ENCODE data around the gene P2RX7.
"Not testable (repeated sequence)": the region's sequence is repeated elsewhere in the genome, so short reads cannot be mapped to it uniquely, and the experiment has no call there.

The P2RX7 gene

DNA sequence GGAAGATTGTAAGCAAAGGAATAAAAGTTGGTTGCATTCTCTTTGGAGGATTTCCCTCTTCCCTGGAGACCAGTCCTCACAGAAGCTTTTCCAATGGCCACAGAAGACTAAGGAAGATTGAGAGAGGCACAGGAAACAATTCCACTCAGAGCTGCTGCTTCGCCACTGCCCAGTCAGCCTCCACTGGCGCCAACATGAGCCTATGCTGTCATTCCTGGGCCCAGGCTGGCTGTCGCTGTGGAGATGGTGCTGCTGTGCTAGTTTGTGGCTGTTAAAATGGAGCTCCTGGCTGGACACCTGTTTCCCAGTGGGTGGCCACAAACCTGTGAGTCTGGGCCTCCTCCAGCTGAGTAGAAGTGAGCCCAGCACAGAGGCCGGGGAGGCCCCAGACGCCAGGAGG, 6.6 kb downstream of the P2RX7 start:
- no peak for DNase-seq

DNA sequence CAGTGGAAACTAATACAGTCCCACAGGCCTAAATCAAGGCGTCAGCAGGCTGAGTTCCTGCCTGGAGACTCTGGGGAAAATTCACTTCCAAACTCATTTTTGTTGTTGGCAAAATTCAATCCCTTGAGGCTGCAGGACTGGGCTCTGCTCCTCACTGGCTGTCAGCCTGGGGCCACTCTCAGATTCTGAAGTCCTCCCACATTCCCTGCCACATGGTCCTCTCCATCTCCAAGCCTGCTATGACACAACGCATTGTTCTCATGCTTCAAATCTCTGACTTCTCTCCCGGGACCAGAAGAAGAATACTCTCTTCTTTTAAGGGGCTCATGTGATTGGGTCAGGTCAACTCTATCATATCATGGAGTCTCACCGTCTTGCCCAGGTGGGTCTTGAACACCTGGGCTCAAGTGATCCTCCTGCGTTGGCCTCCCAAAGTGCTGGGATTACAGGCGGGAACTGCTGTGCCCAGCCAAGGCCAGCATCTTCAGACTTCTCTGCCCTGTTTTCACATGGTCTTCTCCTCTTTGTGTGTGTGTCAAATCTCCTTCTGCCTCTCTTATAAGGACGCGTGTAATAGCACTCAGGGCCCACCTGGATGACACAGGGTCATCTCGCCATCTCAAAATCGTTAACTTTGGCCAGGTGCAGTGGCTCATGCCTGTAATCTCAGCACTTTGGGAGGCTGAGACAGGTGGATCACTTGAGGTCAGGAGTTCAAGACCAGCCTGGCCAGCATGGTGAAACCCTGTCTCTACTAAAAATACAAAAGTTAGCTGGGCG, 9.7 kb downstream of the P2RX7 start:
- DNase-seq, result no peak

DNA sequence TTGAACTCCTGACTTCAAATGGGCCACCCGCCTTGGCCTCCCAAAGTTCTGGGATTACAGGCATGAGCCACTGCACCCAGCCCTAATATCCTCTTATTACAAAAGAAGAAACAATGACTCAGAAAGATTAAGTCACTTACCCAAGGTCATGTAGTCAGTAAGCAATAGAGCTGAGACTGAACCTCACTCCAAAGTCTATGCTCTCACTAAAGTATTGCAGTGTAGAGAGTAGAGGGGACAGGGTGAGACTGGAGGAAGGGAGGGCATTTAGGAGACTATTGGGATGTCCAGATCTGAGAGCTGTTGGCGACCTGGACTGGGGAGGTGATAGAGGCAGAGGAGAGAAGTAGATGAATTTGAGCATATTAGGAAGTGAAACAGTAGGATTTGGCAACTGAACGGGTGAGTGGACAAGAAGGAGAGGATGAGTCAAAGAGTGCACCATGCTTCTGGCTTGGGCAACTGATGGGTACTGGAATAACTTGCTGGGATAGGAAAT, 11.8 kb downstream of the P2RX7 start:
- no peak for DNase-seq

DNA sequence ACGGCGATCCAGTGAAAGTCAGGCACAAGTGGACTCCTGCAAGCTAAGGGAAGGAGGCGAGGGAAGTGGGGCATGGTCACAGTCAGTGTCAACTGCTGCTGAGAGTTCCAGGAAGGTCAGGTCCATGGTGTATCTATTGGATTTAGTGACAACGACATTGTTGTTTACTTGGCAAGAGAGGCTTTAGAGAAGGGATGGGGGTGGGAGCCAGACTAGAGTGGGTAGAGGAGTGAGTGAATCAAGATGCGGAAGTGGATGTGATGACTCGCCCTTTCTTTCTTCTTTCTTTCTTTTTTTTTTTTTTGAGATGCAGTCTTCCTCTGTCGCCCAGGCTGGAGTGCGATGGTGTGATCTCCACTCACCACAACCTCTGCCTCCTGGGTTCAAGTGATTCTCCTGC, 12.5 kb downstream of the P2RX7 start:
- DNase-seq, result no peak

DNA sequence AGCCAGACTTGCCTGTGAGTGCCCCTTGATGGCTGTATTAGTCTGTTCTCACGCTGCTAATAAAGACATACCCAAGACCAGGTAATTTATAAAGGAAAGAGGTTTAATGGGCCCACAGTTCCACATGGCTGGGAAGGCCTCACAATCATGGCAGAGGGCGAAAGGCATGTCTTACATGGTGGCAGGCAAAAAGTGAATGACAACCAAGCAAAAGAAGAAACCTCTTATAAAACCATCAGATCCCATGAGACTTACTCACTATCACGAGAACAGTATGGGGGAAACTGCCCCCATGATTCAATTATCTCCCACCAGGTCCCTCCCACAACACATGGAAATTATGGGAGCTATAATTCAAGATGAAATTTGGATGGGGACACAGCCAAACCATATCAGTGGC, 16.6 kb downstream of the P2RX7 start:
- DNase-seq, result not testable (repeated sequence)

DNA sequence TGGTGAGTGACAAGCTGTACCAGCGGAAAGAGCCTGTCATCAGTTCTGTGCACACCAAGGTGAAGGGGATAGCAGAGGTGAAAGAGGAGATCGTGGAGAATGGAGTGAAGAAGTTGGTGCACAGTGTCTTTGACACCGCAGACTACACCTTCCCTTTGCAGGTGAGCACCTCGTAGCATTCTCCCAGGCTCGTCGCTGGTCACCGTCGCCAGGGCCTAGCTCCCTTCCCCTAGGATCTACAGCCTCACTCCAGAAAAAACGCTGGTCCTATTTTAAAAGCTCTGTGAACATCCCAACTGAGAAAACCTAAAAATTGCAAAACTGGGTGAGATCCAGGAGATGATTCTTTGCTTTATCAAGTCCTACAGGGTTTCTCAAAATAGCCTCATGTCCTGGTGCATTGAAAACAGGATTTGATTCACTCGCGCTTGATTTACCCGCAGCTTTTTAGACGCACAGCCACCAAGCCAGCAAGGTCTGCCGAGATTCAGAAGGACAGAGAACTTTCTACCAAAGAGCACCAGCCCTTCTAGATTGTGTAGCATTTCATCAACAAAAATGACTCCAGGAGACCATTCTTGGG, 22.2 kb downstream of the P2RX7 start:
- no peak for DNase-seq

DNA sequence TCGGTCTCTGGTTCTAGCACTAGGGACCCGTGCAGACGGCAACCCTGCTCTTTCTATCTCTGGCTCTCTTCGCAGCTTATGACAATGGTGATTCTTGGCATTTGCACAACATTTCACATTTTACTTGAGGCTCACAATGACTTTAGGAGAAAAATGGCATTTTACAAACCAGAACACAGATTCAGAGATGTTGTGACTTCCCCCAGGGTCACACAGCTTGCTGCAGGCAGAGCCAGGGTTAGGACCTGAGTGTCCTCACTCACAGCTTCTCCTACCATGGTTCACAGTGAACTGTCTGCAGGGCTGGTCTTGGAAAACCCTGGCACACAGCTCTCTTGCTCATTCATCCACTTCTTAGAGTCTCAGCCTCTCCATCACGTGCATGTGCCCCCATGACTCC, 23.7 kb downstream of the P2RX7 start:
- no peak for DNase-seq

DNA sequence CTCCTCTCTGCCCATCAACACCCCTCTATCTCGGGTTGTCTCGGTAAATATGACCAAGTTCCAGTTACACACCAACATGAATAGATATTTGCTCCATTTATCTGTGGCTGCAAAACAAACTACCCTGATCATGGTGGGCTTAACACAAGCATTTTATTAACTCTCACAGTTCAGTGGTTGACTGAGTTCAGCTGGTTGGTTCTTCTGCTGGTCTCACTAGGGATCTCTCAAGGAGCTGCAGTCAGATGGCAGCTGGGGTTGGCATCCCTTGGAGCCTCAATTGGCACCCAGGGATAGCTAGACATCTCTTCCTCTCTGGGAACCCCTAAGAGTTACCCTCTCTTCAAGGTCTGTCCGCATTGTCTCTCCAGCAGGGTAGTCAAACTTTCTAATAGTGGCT, 25.4 kb downstream of the P2RX7 start:
- no peak for DNase-seq

DNA sequence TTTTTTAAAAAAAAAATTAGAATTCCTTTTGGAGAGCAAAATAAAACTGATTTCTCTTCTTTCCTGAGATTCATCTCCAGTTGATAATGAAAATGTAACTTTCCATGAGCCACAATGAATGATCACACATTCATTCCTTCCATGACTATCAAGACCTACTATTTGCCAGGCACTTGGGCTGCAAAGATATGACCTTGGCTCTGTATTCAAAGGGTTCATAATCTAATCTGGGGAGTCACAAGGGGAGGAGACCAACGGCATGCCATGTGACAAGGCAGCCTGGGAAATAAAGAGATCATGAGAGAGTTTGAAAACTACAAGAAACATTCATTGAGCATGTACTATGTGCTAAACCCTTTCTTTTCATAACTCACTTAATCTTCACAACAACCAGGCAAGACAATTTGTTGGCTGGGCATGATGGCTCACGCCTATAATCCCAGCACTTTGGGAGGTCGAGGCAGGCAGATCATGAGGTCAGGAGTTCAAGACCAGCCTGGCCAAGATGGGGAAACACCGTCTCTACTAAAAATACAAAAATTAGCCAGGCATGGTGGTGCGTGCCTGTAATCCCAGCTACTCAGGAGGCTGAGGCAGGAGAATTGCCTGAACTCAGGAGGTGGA, 26.2 kb downstream of the P2RX7 start:
- DNase-seq, result not testable (repeated sequence)

DNA sequence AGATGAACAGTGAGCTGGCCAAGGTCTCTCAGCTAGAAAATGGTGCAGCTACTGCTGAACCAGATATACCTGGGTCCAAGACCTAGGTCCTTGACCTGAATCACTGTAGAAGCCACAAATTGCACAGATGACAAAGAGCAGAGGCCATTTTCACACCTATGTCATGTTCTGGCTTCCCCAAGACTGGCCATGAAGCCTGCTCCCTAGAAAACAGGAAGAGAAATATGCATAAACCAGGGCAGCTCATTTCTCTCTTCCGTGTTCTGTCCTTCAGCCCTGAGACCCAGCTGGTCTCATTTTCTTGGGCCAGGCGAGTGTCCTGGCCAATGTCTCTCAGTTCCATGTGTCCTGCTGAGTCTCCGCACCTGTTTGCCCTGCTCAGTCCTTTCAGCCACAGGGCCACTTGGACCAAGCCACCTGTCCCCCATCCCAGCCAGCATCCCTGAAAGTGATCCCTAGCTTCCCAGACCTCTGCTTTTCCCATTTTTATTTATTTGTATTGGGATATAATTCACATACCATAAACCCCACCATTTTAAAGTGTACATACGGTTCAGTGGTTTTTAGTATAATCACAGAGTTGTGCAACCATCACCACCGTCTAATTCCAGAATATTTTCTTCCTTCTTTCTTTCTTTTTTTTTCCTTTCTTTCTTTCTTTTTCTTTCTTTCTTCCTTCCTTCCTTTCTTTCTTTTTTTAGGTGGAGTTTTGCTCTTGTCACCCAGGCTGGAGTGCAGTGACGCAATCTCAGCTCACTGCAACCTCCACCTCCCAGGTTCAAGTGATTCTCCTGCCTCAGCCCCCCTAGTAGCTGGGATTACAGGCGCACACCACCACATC, 27.0 kb downstream of the P2RX7 start:
- DNase-seq, result no peak

DNA sequence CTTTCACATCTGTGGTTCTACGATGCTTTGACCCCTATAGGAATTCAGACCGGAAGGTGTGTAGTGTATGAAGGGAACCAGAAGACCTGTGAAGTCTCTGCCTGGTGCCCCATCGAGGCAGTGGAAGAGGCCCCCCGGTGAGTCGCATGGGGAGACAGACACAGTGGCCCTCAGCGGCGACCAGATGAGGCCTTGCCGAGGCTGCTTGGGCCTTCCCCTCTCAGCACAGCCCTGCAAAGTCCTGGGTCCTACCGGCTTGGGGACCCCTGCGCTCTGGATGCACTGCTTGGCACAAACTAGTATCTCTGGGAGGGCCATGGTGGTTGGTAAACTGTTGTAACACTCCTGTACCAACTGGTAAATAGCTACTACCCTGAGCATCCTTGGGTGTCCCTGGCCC, 29.7 kb downstream of the P2RX7 start:
- no peak for DNase-seq

DNA sequence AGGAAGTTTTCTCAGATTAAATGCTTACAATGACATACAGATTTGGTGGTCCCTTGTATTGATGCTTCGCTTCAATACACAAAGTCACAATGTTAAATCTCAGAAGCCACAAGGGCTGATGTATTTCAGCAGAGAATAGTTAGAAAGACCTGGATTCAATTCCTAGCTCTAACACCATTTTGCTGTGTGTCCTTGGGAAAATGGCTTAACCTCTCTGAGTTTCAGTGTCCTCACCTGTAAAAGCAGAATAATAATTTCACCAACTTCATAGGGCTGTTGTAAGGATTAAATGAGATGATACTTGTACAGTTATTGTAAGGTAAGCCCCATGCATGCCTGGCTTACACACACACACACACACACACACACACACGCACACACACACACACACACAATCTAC, 30.3 kb downstream of the P2RX7 start:
- DNase-seq, result no peak

DNA sequence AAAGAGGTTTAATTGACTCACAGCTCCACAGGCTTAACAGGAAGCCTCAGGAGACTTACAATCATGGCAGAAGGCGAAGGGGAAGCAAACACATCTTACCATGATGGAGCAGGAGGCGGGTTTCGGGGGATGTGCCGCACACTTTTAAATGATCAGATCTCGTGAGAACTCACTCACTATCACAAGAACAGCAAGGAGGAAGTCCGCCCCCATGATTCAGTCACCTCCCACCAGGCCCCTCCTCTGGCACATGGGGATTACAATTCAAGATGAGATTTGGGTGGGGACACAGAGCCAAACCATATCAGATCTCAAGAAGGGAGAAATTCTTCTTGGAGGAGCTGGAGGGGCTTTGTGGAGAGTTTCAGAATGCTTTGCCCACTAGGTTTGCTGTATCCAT, 32.2 kb downstream of the P2RX7 start:
- DNase-seq, result not testable (repeated sequence)

DNA sequence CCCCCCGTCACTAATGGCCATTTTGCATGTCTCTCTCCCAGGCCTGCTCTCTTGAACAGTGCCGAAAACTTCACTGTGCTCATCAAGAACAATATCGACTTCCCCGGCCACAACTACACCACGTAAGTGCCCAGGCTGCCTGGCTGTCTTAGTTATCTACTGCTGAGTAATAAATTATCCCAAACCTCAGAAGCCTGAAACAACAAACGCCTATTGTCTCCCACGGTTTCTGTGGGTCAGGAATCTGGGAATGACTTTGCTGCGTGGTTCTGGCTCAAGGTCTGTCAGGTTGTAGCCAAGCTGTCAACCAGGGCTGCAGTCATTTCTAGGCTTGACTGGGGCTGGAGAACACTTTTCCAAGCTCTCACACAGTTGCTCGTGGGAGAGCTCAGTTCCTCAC, 32.6 kb downstream of the P2RX7 start:
- DNase-seq, result no peak

DNA sequence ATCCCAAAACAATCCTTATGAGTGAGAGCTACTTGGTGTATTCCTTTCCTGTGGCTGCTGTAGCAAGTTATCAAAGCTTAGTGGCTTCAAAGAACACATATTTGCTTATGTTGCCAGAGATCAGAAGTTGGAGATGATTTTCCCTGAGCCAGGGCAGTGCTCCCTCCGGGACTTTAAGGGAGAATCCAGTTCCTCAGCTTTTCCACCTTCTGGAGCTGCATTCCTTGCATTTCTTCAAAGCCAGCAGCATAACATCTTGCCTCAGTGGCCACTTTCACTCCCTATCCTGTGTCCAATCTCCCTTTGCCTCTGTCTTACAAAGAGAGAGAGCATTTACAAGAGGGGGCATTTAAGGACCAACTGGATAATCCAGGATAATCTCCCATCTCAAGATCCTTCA, 33.7 kb downstream of the P2RX7 start:
- DNase-seq, result no peak

DNA sequence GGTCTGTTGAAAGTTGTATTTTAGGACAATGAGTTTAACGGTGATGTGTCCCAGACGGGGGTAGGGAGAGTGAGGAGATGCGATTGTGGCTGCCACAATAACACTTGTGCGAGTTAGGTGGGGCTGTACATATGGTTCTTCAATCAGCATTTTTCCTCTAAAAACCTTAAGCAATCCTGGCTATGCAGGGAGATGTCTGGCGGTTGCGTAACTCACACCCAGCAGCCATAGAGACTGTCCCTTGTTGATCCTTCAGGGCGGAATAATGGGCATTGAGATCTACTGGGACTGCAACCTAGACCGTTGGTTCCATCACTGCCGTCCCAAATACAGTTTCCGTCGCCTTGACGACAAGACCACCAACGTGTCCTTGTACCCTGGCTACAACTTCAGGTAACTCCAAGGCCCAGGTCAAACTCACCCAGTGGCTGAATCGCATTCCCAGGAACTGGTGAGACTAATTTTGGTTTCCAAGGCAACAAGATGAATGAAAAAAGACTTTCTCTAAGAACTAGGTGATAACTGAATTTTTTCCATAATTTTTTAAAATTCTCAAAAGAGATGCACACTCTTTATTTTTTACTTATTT, 34.6 kb downstream of the P2RX7 start:
- DNase-seq, result no peak

DNA sequence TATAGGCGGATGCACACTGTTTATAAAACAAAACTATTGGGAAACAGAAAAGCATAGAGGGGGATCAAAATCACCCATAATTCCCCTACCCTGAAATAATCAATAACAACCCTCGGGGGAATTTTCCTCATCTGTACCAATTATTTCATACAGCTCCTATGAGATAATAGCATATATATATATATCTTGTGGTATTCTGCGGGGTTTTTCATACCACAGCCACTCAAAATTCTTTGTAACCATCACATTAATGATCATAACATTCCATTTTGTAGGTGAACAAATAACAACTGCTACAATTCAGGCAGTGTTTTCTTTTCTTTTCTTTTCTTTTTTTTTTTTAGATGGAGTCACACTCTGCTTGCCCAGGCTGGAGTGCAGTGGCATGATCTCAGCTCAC, 35.3 kb downstream of the P2RX7 start:
- DNase-seq, result no peak

DNA sequence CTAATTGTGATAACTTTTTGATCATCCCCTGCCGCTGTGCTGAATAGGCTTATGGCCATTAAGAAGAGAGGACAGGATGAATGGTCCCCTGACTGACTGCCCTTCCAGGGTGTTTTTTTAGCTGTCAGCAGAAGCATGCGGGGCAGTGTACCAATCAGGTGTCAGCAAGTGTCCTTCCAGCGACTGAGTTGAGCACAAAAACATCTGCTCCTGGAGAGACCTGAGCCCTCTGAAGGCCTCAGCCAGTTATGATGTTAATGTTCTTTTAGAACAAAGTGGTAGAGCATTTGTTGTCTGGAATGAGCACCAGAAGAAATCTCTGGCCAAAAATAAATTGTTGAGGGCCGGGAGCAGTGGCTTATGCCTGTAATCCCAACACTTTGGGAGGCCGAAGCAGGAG, 37.5 kb downstream of the P2RX7 start:
- no peak for DNase-seq

DNA sequence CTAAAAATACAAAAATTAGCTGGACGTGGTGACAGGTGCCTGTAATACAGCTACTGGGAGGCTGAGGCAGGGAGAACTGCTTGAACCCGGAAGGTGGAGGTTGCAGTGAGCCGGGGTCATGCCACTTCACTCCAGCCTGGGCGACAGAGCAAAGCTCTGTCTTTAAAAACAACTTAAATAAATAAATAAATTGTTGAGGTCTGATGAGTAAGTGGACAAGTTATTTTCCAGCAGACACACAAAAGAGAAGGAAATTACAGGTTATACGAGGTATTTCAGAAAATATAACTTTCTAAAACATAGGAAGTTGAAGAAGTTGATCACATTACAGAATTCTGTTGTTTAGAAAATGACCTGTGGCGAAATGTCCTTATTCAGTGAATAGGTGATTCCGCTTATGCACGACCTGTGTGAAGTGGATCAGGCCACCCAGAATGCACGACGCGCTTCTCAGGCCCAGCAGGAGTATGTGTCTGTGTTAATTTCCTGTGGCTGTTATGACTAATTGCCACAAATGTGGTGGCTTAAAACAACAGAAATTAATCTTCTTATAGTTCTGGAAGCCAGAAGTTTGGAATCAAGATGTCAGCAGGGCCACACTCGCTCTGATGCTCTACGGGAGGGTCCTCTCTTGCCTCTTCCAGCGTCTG, 38.1 kb downstream of the P2RX7 start:
- DNase-seq, result no peak

DNA sequence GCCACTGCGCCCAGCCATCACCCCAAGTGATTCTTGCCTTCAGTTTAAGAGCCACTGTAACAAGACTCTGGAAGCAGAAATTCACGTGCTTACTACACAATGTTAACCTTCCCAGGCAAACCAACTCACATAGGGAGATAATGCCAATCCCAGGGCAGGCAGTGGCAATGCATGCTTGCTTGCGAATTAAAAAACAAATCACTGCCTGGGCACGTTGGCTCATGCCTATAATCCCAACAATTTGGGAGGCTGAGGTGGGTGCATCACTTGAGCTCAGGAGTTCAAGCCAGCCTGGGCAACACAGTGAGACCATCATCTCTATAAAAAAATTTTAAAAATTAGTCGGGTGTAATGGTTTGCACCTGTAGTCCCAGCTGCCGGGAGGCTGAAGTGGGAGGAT, 39.5 kb downstream of the P2RX7 start:
- no peak for DNase-seq

DNA sequence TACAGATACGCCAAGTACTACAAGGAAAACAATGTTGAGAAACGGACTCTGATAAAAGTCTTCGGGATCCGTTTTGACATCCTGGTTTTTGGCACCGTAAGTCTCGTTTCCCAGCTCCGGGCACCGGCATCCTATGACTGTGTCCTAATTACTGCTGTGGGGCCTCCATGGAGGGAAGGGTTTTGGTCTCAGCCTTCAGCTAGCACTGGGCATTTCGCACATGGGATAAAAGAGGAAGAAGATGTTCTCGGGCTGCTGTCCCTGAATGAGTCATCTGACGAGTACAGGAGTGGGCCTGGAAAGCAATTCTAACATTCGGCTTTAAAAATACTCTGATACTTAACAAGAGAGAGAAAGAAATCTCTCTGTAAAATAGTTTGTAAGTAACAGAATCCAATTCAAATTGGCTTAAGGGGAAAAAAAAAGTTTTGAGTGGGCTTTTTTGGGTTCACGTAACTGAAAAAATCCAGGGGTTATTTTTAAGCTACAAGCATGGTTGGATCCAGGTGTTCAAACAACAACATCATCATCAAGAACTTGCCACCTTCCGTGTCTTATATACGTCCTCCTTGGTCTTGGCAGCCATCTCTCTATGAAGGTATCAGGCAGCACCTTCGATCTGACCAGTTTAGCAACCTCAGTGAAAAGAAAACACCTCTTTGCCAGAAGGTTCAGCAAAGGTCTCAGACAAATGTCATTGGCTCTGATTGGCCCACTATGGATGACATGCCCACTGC, 42.9 kb downstream of the P2RX7 start:
- no peak for DNase-seq
